A549 treated with RU486 at 1 μM for 4 hours (cell line): ENCODE data around the gene NUDT17. TPM values are rescaled to one million over a fixed set of nuclear protein-coding genes. Genes with fewer than 3 reads are reported as not detected.

Experiments
- total RNA-seq: library from RNA; stranded (reverse); fragments of 200-300 nt; extraction: Qiagen RNA extraction; gene quantifications from 5 replicates; pipeline ENCODE4 v1.2.3, GENCODE V29; 2022; ENCODE audit warnings: low read depth

The NUDT17 gene, protein sequence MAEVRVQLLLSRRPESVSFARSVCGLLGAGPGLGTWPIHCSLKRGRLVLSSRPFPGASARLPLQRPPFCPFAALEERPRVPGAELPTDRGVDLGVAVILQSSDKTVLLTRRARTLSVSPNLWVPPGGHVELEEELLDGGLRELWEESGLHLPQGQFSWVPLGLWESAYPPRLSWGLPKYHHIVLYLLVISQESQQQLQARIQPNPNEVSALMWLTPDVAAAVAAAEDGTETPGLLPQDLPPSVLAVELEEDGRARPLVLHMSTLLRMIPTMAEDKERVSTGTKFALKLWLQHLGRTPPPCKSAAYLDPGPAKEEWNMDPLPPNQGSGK
- total RNA-seq = 5.1 to 6.3 TPM (median 6.1 TPM) in 5 replicates

DNA sequence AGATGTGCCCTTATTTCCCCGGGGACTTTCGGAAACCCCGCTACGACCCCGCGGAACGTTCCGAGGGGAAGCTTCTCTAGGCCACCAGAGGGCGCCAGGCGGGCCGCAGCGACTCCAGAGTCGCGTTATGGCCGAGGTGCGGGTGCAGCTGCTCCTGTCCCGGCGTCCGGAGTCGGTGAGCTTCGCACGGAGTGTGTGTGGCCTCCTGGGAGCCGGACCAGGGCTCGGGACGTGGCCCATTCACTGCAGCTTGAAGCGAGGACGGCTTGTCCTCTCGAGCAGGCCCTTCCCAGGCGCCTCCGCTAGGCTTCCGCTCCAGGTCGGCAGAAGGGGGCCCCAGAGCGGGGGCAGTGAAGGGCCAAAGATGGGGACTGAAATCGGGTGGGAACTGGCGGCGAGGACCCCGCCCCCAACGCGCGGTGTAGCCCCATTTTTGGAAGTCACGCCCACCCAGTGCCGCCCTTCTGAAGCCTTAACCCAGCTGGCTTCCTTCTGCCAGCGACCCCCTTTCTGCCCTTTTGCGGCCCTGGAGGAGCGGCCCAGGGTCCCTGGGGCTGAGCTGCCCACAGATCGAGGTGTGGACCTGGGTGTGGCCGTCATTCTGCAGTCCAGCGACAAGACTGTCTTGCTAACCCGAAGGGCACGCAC lies at the start of gene NUDT17:
Gene NUDT17, plus strand, starts transcription at position 117 of the 648 bp plus-strand sequence. Its CDS starts 11 bp downstream, at position 128.

DNA sequence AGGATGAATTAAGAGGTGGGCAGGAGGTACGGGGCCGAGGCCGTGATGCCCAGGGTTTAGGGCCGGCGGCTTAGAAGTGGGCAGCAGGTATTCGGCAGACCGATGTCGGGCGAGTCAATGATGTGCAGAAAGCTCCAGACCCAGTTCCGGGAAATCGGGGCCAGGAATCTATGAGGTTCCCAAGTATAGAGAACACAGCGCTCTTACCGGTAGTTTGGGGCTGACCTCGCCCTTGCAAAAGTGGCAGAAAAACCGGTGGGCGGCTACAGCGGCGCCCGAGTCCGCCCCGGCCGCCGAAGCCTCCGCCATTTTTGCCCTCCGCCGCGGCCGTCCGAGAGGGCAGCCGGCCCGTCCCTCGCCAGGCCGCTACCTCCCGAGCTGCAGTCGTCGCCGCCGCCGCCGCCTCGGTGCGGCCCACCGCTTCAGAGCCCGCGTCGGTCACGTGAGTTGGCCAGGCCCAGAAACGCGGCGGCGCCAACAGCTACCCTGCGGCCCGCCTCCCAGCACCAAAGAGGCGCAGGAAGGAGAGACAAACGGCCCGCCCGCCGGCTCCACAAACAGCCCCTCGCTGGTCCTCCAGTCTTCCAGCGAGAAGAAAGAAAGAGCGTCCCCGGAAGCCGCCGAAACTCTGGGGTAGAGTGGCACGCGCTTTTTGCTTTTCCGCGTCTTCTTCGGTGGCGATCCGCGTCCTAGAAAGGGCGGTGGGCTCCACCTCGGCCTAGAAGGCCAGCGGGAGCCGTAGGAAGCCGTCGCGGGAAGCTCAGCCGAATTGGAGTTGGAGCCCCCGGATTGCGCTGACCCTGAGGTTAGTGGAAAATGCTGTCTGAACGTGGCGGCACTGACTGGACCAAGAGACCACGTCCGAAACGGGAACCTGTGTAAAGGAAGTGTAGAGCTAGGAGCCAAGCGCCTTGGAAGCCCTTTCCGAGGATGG lies 21.6 kb upstream of the NUDT17 start, which contains the start of the genes POLR3C and RNF115:
Gene POLR3C, plus strand, starts transcription at position 636 of the 934 bp plus-strand sequence. CDS start 1,577 bp downstream, outside the sequence.
Gene RNF115, minus strand, starts transcription at position 531 of the 934 bp plus-strand sequence. Its CDS starts 222 bp downstream, at position 309.

DNA sequence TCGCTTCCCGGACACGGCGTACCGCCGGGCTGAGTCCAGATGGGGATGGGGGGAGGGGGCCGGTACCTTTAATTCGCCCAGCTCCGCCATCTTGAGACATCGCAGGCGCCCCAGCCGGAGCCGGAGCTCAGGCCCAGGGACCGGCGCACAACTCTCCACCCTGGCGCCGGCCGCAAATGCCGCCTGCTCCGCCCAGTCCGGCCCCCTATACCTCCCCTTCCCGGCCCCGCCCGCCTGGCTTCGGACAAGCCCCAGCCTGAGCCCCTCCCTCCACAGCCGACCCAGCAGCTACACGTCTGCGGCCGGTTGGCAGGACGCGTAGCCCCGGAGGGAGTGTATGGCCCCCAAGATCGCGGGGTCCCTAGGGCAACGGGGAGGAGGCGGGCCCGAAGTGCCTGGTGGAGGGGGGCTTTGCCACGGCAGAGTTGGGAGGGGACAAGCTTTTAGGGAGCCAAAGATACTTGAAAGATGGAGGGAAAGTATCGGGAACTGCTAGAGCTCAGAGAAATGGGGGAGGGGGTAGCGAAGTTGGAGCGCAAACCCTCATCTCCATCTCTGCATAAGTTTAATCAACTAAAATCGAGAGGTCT lies 13.6 kb downstream of the NUDT17 start, which contains the start of gene PIAS3:
Gene PIAS3, minus strand, starts transcription at position 181 of the 590 bp plus-strand sequence. Its CDS starts 91 bp downstream, at position 90.

DNA sequence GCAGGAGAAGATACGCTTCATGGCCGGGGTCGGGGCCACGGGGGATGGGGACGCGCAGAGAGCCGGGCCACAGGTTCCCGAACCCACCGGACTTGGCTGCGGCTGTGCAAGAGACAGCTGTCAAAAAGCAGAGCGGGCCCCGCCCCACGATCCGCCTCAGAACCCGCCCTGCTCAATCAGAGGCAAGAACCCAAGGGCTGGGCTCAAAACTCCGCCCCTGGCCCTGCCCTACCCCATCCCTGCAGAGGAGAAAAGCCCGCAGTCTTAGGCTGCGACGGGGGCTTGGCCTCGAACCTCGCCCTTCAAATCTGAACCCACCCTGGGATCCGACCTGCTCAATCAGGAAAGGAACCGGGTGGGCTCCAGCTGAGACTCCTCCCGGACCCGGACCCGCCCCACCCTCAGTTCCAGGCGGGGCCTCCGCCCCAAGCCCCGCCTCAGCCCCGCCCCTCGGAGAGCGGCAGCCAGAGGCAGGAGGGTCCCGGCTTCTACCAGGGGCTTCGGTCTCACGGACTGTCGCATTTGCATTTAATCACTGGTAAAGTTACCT lies 40.4 kb downstream of the NUDT17 start, which contains the start of gene ANKRD35:
Gene ANKRD35, minus strand, starts transcription at position 129 of the 550 bp plus-strand sequence. Its CDS starts 108 bp downstream, at position 21.

Other genes starting within 250 kb of the NUDT17 start
- 11.7 to 17.5 TPM (median 15.4 TPM) in 5 replicates for gene GPR89A, start 237.6 kb upstream of the NUDT17 start, total RNA-seq
- gene PDZK1, start 138.3 kb upstream of the NUDT17 start, total RNA-seq = 0.62 to 1.2 TPM (median 0.95 TPM) in 5 replicates
- gene CD160, start 126.1 kb upstream of the NUDT17 start, total RNA-seq = 0.52 TPM in 1 of 5 replicates, not detected in the others
- 9.3 to 11.1 TPM (median 10.9 TPM) in 5 replicates for gene RNF115, start 21.5 kb upstream of the NUDT17 start, total RNA-seq
- 34.2 to 40.4 TPM (median 36.4 TPM) in 5 replicates for gene POLR3C, start 21.4 kb upstream of the NUDT17 start, total RNA-seq
- gene PIAS3, start 13.5 kb downstream of the NUDT17 start, total RNA-seq = 20.2 to 26.3 TPM (median 23.6 TPM) in 5 replicates
- gene ANKRD35, start 40.2 kb downstream of the NUDT17 start, total RNA-seq = not detected in 5 replicates
- gene ITGA10, start 64.4 kb downstream of the NUDT17 start, total RNA-seq = 0.08 to 0.38 TPM (median 0.21 TPM) in 5 replicates
- 16.5 to 26.1 TPM (median 24.3 TPM) in 5 replicates for gene PEX11B, start 73.1 kb downstream of the NUDT17 start, total RNA-seq
- gene RBM8A, start 81.9 kb downstream of the NUDT17 start, total RNA-seq = 195 to 245 TPM (median 215 TPM) in 5 replicates
- 6.4 to 10.2 TPM (median 8.5 TPM) in 5 replicates for gene LIX1L, start 112.4 kb downstream of the NUDT17 start, total RNA-seq
- gene ANKRD34A, start 118.9 kb downstream of the NUDT17 start, total RNA-seq = 0.07 to 0.28 TPM (median 0.23 TPM) in 5 replicates
- 9.5 to 10.9 TPM (median 10.3 TPM) in 5 replicates for gene POLR3GL, start 119.1 kb downstream of the NUDT17 start, total RNA-seq
- gene TXNIP, start 150.9 kb downstream of the NUDT17 start, total RNA-seq = 0.07 to 0.24 TPM (median 0.16 TPM) in 4 of 5 replicates, not detected in the other
- not detected in 5 replicates for gene HJV, start 176.1 kb downstream of the NUDT17 start, total RNA-seq